HG03442 (cell line): ENCODE data around the gene OR52B6.
"Not testable (repeated sequence)": the region's sequence is repeated elsewhere in the genome, so short reads cannot be mapped to it uniquely, and the experiment has no call there.

Experiments
- ATAC-seq: cut with Tn5 transposase; IDR thresholded peaks from one replicate; pipeline ENCODE4 v1.9.1; 2021; ENCODE audit warnings: mild to moderate bottlenecking, moderate library complexity; ENCODE audit not compliant: unreplicated experiment

The OR52B6 gene

DNA sequence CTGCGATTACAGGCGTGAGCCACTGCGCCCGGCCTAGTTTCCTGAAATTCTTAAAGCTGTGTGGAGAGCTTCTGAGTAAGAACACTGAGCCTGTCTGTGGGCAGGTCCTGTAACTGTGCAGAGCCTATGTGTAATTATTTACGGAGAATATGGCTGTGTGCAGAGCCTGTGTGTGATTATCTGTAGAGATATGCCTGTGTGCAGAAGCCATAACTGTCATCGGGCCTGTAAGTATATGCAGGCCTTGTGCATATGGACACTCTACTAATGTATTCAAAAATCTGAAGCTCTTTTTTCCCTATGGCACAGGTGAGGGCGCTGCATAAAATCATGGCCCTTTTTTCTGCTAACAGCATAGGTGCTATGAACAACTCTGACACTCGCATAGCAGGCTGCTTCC lies at the start of gene OR52B6:
Gene OR52B6 (plus strand): TSS at position 301 of the 400 bp plus-strand sequence. CDS start 0 bp downstream, at position 301.
- no peak for ATAC-seq

GRCh38 chr11:5531053-5531831 lies 49.4 kb upstream of the OR52B6 start:
- no peak for ATAC-seq

GRCh38 chr11:5534046-5534445 lies 46.6 kb upstream of the OR52B6 start:
- no peak for ATAC-seq

DNA sequence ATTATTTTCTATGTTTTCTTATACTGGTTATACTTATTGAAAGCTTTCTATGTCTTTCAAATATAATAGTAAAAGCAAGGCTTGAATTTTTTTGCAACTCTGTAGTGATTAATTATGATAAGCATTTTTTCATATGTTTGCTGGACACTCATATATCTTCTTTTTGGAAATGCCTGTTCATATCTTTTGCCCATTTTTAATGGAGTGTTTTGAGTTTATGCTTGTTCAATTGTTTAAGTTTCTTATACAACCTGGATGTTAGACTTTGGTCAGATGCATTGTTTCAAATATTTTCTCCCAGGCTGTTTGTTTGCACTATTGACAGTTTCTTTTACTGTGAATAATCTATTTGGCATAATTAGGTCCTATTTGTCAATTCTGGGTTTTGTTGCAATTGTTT lies 44.2 kb upstream of the OR52B6 start:
- no peak for ATAC-seq

DNA sequence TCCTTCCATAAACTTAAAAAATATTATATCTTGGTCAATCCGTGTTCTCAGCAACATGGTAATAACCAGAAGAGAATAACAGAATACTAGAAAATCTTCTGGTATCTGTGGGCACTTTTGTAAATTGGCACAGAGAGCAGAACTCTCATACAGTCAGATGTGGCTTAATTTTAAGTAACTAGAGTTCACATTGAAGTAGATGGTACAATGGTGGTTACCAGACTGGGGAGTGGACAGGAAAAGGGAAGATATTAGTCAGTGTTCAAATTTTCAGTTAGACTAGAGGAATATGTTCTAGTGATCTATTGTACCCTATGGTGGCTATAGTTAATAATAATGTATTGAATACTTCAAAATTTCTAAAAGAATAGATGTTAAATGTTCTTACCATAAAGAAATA lies 39.2 kb upstream of the OR52B6 start:
- ATAC-seq, result no peak

- ATAC-seq, result no peak
Observed at GRCh38 chr11:5546457-5546856, 34.2 kb upstream of the OR52B6 start.

DNA sequence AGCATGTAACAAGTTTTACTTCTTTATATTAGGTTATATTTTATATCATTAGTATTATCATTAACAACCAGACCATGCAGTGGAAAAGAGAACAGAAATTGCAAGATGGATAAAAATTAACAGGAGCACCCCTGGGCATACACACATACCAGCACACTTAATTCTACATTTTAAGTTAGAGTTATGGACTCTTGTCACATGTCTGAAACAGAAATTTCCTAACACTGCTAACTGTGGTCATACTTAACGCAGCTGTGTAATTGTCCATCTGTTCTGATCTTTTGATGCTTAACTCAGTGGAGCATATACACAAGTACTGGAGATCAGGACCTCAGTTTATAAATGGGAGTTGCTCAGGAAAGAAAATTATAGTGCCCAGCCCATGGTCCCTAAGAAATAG lies 32.7 kb upstream of the OR52B6 start:
- peak; percentile 47 for ATAC-seq

GRCh38 chr11:5548440-5548839 lies 32.2 kb upstream of the OR52B6 start, which contains the start of gene OR52H1:
Gene OR52H1 (minus strand): TSS chr11:5548540. CDS start chr11:5545505, 3,035 bp downstream.
- no peak for ATAC-seq

DNA sequence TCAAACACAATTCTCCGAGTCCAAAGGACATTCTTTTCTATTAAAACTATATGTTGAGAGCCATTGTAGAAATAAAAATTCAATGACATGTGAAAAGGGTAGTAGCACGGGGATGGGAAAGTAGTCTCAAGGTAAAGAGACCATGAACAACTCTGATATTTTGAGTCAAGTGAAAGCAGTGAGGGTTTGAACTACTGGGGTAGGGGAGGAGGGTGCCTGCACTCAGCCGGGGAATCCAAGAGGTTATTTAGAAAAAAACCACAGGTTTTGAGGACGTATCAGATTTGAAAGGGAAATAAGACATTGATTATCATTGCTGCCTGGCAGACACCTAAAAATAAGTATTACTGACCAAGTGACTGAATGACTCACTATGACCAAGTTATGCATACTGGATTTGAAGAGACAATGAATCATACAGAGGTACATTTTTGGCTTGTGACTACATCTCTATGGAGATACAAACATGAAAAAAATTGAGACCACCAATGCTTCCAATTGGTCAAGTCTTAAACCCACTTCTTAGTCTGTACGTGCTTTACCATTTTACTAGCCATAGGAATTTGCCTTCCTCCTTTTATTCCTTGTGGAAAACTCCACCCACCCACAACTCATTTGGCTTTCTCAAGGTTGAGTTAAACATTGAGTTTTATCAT lies 30.1 kb upstream of the OR52B6 start:
- peak; percentile 76 for ATAC-seq

DNA sequence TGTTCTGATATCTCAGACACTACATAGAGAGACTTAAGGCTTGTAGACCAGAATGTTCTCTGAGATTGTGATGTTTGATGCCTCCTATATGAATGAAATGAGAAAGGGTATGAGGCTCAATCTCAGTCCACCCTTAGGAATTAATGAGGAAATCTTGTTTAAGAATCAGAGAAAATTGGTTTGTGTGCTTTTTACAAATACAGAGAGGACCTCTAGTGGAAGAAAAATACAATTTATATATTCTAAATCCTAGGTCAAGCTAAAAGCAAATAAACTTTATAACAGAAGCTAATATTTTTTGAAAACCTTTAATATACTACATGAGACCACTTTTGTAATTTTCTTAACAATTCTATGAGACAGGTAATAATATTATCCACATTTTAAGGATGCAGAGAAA lies 27.3 kb upstream of the OR52B6 start:
- ATAC-seq, result no peak

DNA sequence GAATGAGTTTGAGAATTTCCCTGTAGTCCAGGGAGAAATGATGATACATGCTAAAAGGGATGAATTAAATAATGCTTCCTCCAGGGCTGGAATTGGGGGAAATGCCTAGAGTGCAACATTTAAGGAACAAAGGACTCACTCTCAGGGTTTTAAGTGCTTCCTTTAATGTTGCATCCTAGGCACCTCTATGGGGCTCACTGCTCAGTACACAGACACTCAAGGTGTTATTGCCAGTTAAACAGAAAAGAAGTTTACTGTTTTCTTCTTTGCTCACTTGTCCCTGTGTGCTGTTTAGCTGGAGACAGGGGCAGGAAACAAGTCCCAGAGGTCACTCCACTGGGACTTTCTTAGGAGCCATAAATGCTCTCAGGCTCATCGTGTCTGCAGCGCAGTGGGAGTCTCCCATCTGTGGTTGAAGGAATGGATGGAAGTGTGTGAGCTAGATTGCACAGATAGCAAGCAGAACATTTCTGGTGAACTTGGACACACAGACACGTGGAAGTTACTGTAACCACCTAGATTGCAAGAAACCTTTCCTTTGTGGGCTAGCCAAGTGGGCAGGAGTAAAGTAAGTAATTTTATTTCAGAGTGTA lies 24.0 kb upstream of the OR52B6 start:
- no peak for ATAC-seq

GRCh38 chr11:5557751-5558150 lies 22.9 kb upstream of the OR52B6 start:
- ATAC-seq, result no peak

- ATAC-seq, result no peak
Observed at GRCh38 chr11:5564259-5565019, 16.2 kb upstream of the OR52B6 start.

DNA sequence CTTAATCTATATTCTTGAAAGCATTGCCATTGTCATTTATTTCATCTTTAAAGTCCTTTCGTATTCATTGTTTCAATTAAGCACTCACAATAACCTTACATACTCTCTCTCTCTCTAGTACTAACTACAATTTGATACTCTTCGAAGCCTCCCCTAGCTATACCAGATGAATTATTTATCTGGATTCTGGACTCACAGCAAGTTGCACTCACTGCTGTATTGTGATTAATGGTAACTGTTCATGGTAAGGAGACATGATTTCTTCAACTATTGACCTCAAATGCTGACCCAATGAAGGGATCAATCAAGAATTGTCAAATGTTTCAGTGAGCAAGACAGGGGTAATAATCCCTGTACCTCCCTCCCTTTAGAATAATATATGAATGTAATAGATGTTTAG lies 6.0 kb upstream of the OR52B6 start:
- ATAC-seq, result no peak

DNA sequence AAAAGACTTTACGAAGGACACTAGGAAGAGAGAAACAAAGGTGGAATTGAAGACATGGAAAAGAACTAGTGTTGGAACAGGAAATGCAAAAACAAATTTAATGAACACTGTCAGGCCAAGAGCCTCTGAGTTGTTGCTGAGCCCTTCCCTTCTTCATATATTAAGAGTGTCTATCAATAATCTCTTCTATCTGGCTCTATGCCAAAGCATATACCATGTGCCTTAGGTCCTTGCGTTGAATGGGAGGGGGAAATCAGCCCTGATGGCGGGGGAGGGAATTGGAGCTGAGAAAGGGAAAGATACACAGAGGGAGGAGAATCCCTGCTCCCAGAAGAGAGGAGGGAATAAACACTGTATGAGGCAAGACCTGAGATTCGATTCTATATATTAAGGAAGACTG lies 5.5 kb upstream of the OR52B6 start:
- no peak for ATAC-seq

DNA sequence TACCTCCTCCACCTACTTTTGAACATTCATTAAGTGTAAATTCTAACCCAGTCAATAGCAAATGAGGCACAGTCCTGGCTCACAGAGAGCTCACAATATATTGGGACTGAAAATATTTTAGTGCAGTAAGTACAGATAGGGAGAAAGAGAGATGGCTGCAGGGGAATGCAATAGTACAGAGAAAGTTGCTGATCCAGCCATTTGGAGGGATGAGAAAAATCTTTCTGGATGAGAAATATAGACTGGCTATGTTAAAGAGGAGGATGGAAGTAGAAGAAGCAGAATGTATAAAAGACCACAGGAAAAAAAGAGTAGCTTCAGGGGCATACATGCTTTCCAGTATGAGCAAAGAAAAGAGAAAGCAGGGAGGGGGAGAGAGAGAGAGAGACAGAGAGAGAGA lies 3.6 kb upstream of the OR52B6 start:
- no peak for ATAC-seq

- ATAC-seq, result no peak
Observed at GRCh38 chr11:5581014-5581413, 337 bp downstream of the OR52B6 start.

GRCh38 chr11:5584458-5584857 lies 3.8 kb downstream of the OR52B6 start:
- not testable (repeated sequence) for ATAC-seq

- ATAC-seq, result not testable (repeated sequence)
Observed at GRCh38 chr11:5589906-5590305, 9.2 kb downstream of the OR52B6 start.

DNA sequence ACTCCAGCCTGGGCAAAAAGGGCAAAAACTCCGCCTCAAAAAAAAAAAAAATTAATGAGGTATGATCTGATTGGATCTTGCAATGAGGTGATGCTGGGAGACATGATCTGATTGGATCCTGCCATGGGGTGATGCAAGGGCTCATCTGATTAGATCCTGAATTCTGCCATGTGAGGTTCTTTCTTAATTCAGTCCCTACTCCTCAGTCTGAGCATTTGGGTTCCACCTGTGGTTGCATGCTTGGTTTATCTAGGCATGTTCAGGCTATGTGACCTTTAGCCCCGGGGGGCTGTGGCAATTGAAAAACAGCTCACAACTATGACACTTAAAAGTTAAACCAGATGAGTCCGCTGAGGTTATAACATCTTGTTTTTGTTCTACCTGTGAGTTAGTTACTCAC lies 10.9 kb downstream of the OR52B6 start:
- no peak for ATAC-seq

DNA sequence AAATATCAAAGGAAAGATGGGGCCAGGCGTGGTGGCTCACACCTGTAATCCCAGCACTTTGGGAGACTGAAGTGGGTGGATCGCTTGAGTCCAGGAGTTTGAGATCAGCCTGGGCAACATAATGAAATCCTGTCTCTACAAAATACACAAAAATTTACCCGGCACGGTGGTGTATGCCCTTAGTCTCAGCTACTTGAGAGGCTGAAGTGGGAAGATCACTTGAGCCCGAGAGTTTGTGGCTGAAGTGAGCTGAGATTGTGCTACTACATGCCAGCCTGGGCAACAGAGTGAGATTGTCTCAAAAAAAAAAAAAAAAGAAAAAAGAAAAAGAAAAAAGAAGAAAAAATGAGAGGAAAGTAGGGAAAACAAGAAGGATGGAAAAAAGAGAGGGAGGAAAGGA lies 11.9 kb downstream of the OR52B6 start:
- ATAC-seq, result no peak
